Measurements from ENCODE around the gene CLTC.

DNA sequence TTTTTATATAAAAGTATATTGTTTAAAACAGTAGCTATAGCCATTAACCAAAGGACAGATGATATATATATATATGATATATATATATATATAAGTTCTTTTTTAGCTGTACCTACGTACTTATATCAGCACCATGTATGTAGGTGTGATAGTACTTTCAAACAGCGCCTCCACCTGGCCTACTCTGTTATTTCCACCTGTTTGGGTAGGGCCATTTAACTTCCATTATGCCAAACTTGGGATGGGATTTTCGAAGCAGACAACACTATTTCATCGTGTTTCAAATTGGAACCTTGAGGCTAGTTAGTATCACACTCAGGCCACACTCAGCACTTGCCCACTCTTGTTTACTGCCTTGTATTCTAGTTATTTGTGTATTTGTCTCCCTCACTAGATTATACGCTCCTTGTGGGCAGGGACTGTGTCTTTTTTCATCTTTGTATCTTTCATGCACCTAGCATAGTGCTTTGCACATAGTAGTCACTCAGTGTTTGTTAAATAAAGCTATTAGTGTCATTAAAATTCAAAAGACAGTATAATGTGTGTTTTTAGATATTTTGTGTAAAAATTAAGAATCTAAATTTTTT lies 11.8 kb upstream of the CLTC start:
- TF ChIP-seq, protein P1, sequence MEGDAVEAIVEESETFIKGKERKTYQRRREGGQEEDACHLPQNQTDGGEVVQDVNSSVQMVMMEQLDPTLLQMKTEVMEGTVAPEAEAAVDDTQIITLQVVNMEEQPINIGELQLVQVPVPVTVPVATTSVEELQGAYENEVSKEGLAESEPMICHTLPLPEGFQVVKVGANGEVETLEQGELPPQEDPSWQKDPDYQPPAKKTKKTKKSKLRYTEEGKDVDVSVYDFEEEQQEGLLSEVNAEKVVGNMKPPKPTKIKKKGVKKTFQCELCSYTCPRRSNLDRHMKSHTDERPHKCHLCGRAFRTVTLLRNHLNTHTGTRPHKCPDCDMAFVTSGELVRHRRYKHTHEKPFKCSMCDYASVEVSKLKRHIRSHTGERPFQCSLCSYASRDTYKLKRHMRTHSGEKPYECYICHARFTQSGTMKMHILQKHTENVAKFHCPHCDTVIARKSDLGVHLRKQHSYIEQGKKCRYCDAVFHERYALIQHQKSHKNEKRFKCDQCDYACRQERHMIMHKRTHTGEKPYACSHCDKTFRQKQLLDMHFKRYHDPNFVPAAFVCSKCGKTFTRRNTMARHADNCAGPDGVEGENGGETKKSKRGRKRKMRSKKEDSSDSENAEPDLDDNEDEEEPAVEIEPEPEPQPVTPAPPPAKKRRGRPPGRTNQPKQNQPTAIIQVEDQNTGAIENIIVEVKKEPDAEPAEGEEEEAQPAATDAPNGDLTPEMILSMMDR (IDR thresholded peaks at IDR 0.05 in 4 of 5, conservative IDR thresholded peaks at IDR 0.05 in 1 of 5), result no peak
- TF ChIP-seq POLR2A (IDR thresholded peaks at IDR 0.05), result no peak

Measured in gastrocnemius medialis (tissue), 4 donors.